Measurements from ENCODE around the gene CD36.

- TF ChIP-seq YY1 (tag by site-specific recombination; IDR thresholded peaks at IDR 0.05) (no peak), ZNF488 (tag by site-specific recombination; IDR thresholded peaks at IDR 0.05) (no peak), CTCF (tag by site-specific recombination; IDR thresholded peaks at IDR 0.05) (no peak), YY2 (tag by site-specific recombination; IDR thresholded peaks at IDR 0.05) (no peak), REST (tag by site-specific recombination; IDR thresholded peaks at IDR 0.05) (no peak), BCL6B (tag by site-specific recombination; IDR thresholded peaks at IDR 0.05) (no peak), PRDM6 (tag by site-specific recombination; IDR thresholded peaks at IDR 0.05) (no peak), ZNF146 (tag by site-specific recombination; IDR thresholded peaks at IDR 0.05) (no peak), ZBTB10 (tag by site-specific recombination; IDR thresholded peaks at IDR 0.05) (no peak), ZBTB17 (tag by site-specific recombination; IDR thresholded peaks at IDR 0.05) (no peak)
These were observed 17.6 kb downstream of the CD36 start for GRCh38 chr7:80656029-80656428.
